HG02852 (cell line): ENCODE results near the gene SCAPER.
"Not testable (repeated sequence)": the region's sequence is repeated elsewhere in the genome, so short reads cannot be mapped to it uniquely, and the experiment has no call there.

Source experiments
- ATAC-seq: cut with Tn5 transposase; IDR thresholded peaks from one replicate; pipeline ENCODE4 v1.9.1; 2021; ENCODE audit warnings: mild to moderate bottlenecking, moderate library complexity; ENCODE audit not compliant: unreplicated experiment

SCAPER gene

GRCh38 chr15:76333309-76333708 lies 571.8 kb downstream of the SCAPER start:
- ATAC-seq: no peak

GRCh38 chr15:76332796-76333195 lies 572.3 kb downstream of the SCAPER start:
- no peak for ATAC-seq

GRCh38 chr15:76330080-76330680 lies 575.0 kb downstream of the SCAPER start:
- ATAC-seq: no peak

- ATAC-seq: no peak
Observed at GRCh38 chr15:76328958-76329357, 576.2 kb downstream of the SCAPER start.

GRCh38 chr15:76328106-76328696 lies 576.9 kb downstream of the SCAPER start:
- ATAC-seq: no peak

- ATAC-seq: no peak
Observed at GRCh38 chr15:76327191-76328105, 577.7 kb downstream of the SCAPER start.

GRCh38 chr15:76325704-76326103 lies 579.4 kb downstream of the SCAPER start:
- no peak for ATAC-seq

GRCh38 chr15:76324066-76324465 lies 581.1 kb downstream of the SCAPER start:
- ATAC-seq: no peak

GRCh38 chr15:76321602-76322001 lies 583.5 kb downstream of the SCAPER start:
- no peak for ATAC-seq

- no peak for ATAC-seq
Observed at GRCh38 chr15:76321171-76321570, 584.0 kb downstream of the SCAPER start.

GRCh38 chr15:76320012-76320411 lies 585.1 kb downstream of the SCAPER start:
- ATAC-seq: no peak

GRCh38 chr15:76313731-76314130 lies 591.4 kb downstream of the SCAPER start:
- no peak for ATAC-seq

GRCh38 chr15:76313175-76313567 lies 592.0 kb downstream of the SCAPER start:
- ATAC-seq: not testable (repeated sequence)

GRCh38 chr15:76312540-76313174 lies 592.5 kb downstream of the SCAPER start:
- ATAC-seq: no peak

- peak; percentile 96 for ATAC-seq
Observed at GRCh38 chr15:76311100-76311953, 593.8 kb downstream of the SCAPER start, which contains the start of gene ETFA. ETFA (minus strand) TSS chr15:76311469; CDS start chr15:76311388, 81 bp downstream.

GRCh38 chr15:76310475-76311099 lies 594.6 kb downstream of the SCAPER start:
- ATAC-seq: peak; percentile 5

- ATAC-seq: no peak
Observed at GRCh38 chr15:76309601-76310330, 595.4 kb downstream of the SCAPER start.

GRCh38 chr15:76303909-76304308 lies 601.2 kb downstream of the SCAPER start:
- ATAC-seq: no peak

- ATAC-seq: no peak
Observed at GRCh38 chr15:76299786-76300185, 605.4 kb downstream of the SCAPER start.
